CD4-positive, alpha-beta T cell treated with Interferon alpha-2 for 1 hour (primary cell): ENCODE data around the gene FNDC1.

Experiments
- DNase-seq, 2 donors: peaks; one replicate each; pipeline ENCODE4 v3.0.0-alpha.2; 2020 to 2022

The FNDC1 gene

GRCh38 chr6:159163901-159164370 is 5.3 kb upstream of the FNDC1 start:
- DNase-seq: no peak

- DNase-seq: no peak
Measured at GRCh38 chr6:159168536-159169192, 536 bp upstream of the FNDC1 start.

- DNase-seq: peak in 1 of 2 donors; percentile 20
Measured at GRCh38 chr6:159169557-159170332, 545 bp downstream of the FNDC1 start.

GRCh38 chr6:159170333-159170672 is 1.1 kb downstream of the FNDC1 start:
- no peak for DNase-seq

GRCh38 chr6:159170999-159171712 is 2.0 kb downstream of the FNDC1 start:
- DNase-seq: no peak

- DNase-seq: no peak
Measured at GRCh38 chr6:159172091-159172491, 2.9 kb downstream of the FNDC1 start.

- peak; percentile 57 to 71 for DNase-seq
Measured at GRCh38 chr6:159174263-159174969, 5.2 kb downstream of the FNDC1 start.

DNA sequence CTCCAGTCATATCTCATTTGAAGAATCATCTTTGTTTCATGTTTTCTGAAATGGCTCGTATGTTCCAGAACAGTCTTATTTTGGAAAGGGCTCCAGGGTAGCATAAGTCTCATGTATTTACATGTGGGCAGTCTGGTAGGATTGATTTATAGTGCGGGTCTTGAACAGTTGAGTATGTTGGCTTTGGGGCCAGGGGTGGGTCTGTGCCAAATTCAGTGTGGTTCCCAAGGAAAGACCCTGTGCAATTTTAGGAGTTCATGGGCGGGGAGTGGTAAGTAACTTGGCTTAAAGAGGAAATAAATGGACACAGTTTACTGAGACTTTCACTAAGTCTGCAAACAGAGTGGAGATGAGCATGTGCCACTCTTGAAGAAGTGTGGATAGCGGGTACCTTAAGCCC is 7.7 kb downstream of the FNDC1 start:
- DNase-seq: no peak

GRCh38 chr6:159178847-159179246 is 9.6 kb downstream of the FNDC1 start:
- no peak for DNase-seq

DNA sequence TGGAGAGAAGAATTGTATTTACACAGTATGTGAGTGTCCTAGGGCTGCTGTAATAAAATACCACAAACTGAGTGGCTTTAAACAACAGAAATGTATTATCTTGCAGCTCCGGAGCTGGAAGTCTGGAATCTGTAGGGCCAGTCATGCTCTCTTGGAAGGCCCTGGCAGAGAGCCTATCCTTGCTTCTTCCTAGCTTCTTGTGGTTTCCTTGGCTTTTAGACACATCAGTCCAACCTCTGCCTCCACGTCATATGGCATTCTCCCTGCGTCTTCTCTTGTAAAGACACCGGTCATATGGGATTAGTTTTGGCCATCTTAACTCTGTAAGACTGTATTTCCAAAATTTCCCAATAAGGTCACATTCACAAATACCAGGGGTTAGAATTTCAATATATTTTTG is 10.8 kb downstream of the FNDC1 start:
- DNase-seq: no peak

GRCh38 chr6:159181914-159182313 is 12.7 kb downstream of the FNDC1 start:
- DNase-seq: no peak

DNA sequence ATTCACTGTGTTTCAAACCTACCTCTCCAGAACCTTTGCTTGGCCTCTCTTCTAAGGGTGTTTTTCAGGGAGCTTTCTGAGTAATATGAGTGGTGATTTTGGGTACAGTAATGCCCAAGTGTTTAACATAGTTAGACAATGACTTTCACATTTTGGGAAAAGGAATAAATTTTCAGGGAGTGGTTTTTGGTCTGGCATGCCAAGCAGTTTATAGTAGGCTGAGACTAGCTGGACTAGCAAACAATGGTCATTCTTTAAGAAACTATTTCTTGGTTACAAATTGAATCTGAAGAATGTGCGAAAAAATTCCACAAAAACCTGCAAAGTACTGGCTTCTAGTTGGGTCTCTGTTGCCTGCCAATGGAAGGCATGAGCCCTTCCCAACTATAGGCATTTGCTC is 15.4 kb downstream of the FNDC1 start:
- DNase-seq: no peak

DNA sequence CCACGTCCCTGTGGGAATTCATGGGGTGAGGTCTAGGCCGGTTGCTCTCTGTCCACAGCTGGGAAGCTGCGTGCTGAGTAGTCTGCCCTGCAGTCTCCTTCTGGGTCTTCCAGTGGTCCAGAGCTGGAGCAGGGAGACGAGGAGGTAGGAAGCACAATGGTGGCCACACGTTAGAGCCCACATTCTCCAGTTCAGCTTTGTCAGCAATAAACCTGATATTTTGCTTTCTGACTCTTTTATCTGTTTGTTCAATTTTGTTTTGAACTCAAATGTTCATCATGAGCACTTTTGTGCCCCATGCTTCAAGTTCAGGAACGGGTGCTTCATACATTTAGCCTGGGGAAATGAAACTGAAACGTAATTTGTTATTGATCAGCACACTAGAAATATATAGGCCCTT is 21.3 kb downstream of the FNDC1 start:
- DNase-seq: no peak

DNA sequence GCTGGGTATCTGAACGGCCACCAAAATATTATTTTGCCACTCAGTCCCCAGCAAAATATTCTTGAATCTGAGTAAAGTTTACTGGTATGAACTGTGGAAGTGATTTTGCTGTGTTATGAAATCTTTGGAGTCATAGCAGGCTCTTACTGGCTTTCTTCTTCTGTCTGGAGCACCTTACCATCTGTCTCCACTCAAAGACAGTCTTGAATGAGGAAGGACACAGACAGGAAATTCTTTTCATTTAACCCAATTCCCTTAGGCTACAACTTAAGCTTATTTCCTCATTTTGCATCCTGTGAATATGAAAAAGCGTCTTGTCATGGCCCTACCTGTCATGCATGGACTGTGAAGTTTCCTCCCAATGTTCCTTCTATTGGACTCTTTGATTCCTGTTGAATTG is 24.7 kb downstream of the FNDC1 start:
- DNase-seq: no peak

DNA sequence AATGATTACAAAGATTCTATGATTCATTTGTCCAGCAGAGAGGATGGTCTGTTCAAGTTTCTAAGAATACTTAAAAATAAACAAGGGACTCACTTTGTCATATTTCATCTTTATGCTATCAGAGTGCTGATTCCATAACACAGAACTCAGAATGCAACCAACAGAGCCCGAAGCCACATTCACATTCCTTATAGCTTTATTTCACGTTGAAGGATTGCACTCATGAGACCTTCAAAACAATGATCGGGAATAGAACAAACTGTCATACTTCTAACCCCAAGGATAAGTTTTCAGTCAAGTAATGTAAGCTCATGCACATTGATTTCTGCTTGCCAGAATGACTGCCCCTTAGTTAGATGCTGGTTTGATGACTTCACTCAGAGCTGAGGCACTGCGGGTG is 25.2 kb downstream of the FNDC1 start:
- no peak for DNase-seq

- no peak for DNase-seq
Measured at GRCh38 chr6:159196430-159196975, 27.3 kb downstream of the FNDC1 start.

- DNase-seq: no peak
Measured at GRCh38 chr6:159197251-159197650, 28.1 kb downstream of the FNDC1 start.

DNA sequence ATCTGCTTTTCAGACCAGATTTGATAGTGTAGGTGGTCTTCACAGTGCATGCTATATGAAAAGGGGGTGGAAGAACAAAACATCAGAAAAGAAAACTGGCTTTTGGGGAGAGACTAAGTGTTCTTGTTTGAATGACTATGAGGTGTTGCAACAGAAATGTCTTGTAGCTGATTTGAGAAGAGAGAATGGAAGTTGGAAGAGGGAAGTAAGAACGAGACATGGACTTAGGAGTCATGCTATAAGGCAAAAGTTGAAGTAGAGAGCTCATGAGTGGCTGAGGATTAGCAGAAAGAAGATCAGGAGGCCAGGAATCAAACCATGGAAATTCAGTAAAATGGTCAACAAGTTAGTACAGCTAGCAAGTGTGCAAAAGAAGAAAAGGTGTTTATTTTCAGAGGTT is 32.1 kb downstream of the FNDC1 start:
- no peak for DNase-seq

DNA sequence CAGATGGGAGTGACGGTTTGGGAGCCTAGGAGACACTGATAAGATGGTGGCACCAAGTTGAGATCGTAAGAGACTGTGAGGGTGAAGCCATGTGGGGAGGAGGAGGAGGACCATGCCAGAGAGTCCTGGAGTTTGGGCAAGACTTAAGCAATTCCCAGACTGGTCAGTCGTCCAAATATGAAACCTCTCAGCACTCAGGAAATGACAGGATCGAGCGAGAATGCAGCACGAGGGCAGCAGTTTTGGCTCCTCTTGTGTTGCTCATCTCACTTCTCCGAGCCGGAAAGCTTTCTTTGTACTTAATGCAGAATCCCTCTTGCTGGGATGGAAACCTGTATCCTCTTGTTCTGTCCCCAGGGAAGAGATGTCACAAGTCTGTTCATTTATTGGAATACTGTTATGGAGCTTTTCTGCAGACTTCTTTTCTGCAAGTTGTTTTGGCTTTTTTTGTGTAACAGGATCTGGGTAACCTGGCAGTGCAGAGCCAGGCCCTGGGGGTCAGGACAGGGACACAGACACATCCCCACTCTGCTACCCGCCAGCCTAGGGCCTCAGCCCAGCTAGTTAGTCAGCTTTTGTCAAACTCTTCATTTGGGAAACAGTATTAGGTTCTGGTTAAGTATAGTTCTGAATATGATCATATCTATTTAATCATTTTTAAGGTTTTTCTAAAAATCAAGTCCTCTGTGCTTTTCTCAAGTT is 34.3 kb downstream of the FNDC1 start:
- DNase-seq: no peak

- no peak for DNase-seq
Measured at GRCh38 chr6:159204605-159205004, 35.4 kb downstream of the FNDC1 start.

- no peak for DNase-seq
Measured at GRCh38 chr6:159212028-159212427, 42.8 kb downstream of the FNDC1 start.

DNA sequence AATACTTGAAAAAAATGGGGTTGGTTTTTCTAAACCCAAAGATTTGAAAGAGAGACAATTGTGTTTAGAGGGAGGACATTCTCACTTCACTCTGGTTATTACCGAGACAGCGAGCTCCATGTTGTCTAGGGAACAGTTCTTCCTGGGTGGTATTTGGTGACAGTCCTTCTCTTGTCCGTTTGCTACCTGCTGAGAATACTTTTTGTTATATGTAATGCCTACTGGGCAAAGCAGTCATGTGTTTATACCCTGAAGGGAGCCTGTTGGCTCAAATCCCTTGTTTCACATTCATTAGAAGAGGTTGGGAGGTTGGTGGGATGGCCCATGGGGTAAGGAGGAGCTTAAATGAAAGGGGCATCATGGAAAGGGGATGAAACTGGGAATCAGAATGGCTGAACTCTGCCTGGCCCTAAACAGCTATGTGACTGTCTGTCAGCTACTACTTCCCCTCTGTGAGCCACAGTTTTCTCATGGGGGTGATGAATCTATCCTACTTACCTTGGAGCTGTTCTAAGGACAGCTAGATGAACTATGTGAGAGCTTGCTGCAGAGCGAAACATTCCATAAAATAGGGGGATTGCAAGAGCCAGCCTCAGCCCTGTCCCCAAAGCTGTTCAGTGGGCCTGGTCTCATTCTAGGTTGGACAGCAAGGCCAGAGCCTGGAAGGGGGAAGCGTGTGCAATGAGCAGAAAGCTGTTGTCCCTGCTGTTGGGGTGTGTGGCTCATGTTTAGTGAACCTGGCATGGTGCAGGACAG is 43.5 kb downstream of the FNDC1 start:
- no peak for DNase-seq
